ENCODE data around the gene PTTG2. TPM values are rescaled to one million over a fixed set of nuclear protein-coding genes. Genes with fewer than 3 reads are reported as not detected.

Gene PTTG2
- total RNA-seq, 2 experiments from 2014 or later = not detected

GRCh38 chr4:38004062-38004461 is 43.9 kb downstream of the PTTG2 start:
- POLR2A ChIA-PET = no interaction called here
- CTCF ChIA-PET = interaction anchor here (1.0 to 2.4 kb wide), 3 partner anchors 26 to 43 kb away, joined by 3 to 7 read pairs (median 3); no protein-coding TSS in a partner anchor
- Mint-ChIP-seq H3K4me3 (no peak overlapping the region), H3K27me3 (no peaks in the 10 kb centered on the region), H3K9me3 (no peaks in the 10 kb centered on the region), H3K36me3 (ENCODE audit: low read depth) (peaks cover 2% of the 10 kb centered on the region), H3K4me1 (ENCODE audit: low read depth) (peaks cover 59% of the 10 kb centered on the region), H3K27ac (no peak overlapping the region)
- ATAC-seq = no peak
- no peak for DNase-seq
- intact Hi-C loops (cut with micrococcal nuclease) = no loop called here
- TF ChIP-seq CTCF (IDR thresholded peaks at IDR 0.05) = no peak

DNA sequence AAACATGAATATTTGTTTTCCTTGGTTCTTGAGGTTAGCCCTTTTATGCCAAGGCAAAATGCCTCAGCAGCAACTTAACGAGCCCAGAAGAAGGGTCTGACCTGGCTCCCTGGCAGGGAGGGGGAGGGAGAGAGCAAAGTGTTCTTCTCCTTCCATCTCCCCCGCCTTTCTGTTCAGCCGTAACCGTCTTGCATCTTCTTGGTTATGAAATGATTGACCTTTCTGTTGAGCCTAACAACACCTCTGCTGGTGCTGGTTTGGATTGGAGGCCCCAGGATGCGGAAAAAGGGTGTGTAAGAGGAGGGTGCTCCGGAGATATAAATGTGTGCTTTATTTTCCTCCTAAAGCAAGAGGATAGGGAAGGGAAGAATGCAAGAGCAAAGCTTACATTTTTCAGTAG is 44.7 kb downstream of the PTTG2 start:
- TF ChIP-seq CTCF (IDR thresholded peaks at IDR 0.05) = no peak
- Mint-ChIP-seq H3K4me1 (ENCODE audit: low read depth) (peaks cover 51% of the 10 kb centered on the region), H3K27ac (no peak overlapping the region), H3K4me3 (no peak overlapping the region), H3K27me3 (no peaks in the 10 kb centered on the region), H3K9me3 (no peaks in the 10 kb centered on the region), H3K36me3 (ENCODE audit: low read depth) (peaks cover 2% of the 10 kb centered on the region)
- DNase-seq (no peak), ATAC-seq (no peak)
- intact Hi-C loops (cut with micrococcal nuclease) = no loop called here
- CTCF ChIA-PET = interaction anchor here (1.0 kb wide), 1 partner anchor 777 kb away, joined by 3 read pairs; no protein-coding TSS in a partner anchor
- POLR2A ChIA-PET = no interaction called here

- Mint-ChIP-seq H3K27me3 (no peaks in the 10 kb centered on the region), H3K4me1 (ENCODE audit: low read depth) (peaks cover 51% of the 10 kb centered on the region), H3K36me3 (ENCODE audit: low read depth) (peaks cover 2% of the 10 kb centered on the region), H3K4me3 (no peak overlapping the region), H3K27ac (no peak overlapping the region), H3K9me3 (no peaks in the 10 kb centered on the region)
- CTCF ChIA-PET = interaction anchor here (1.0 to 1.2 kb wide), 2 partner anchors 27 to 777 kb away, joined by 3 read pairs; no protein-coding TSS in a partner anchor
- intact Hi-C loops (cut with micrococcal nuclease) = no loop called here
- no peak for TF ChIP-seq CTCF (IDR thresholded peaks at IDR 0.05)
- ATAC-seq (no peak), DNase-seq (no peak)
- POLR2A ChIA-PET = no interaction called here
Observed at GRCh38 chr4:38005637-38006036, 45.4 kb downstream of the PTTG2 start.

DNA sequence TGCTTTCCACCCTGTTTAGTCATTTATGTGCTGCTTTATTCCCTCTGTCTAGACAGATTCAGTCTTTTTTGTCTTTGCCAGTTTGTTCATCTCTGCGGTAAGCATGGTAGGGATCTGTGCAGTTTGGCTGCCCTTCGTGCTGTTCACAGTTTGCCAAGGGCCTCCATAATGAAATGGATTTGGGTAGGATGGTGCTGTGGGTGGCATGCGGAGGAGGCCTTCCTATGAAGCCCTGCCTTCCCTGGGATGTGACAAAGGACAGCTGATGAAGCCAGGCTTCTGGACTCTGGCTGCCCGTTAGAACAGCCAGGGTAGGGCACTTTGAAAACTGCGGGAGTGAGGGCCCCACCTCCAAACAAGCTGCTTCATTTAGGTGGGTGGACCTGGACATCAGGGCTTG is 47.4 kb downstream of the PTTG2 start:
- H3K36me3 Mint-ChIP-seq (ENCODE audit: low read depth) = peaks cover 2% of the 10 kb centered on the region

More for the DNA sequence above, 47.4 kb downstream of the PTTG2 start:
- ATAC-seq = no peak
- intact Hi-C loops (cut with micrococcal nuclease) = no loop called here
- DNase-seq = no peak
- no peaks in the 10 kb centered on the region for H3K9me3 Mint-ChIP-seq
- peaks cover 57% of the 10 kb centered on the region for H3K4me1 Mint-ChIP-seq (ENCODE audit: low read depth)
- POLR2A ChIA-PET = interaction anchor here (1.0 kb wide), 1 partner anchor 31 kb away, joined by 3 read pairs; no protein-coding TSS in a partner anchor
- H3K4me3 Mint-ChIP-seq = no peak overlapping the region
- no peak for TF ChIP-seq CTCF (IDR thresholded peaks at IDR 0.05)
- no peak overlapping the region for H3K27ac Mint-ChIP-seq
- H3K27me3 Mint-ChIP-seq = no peaks in the 10 kb centered on the region
- CTCF ChIA-PET = no interaction called here

Data from activated CD8-positive, alpha-beta T cell treated with anti-CD3 and anti-CD28 coated beads for 36 hours (primary cell).